SK-N-SH (cell line): ENCODE data around the gene ATP6V0B. TPM values are rescaled to one million over a fixed set of nuclear protein-coding genes. Genes with fewer than 3 reads are reported as not detected.

Experiments
- CTCF ChIA-PET: fragments of 300-600, 350-600 bp; formaldehyde crosslinking; extraction: SDS; loops from one replicate; lab custom pipeline; 2021; lab: Yijun Ruan, JAX
- POLR2A ChIA-PET: fragments of 350-600 bp; sonication (Branson Sonifier 250); formaldehyde crosslinking; extraction: SDS; loops from one replicate; lab custom pipeline; 2020; ENCODE audit warnings: antibody characterized with exemption, inconsistent platforms; lab: Yijun Ruan, JAX
- DNase-seq: peaks from one replicate; pipeline ENCODE4 v3.0.0; 2012
- H2AFZ ChIP-seq: fragments of 200-600 bp; sonication (generic); 2 replicates; pipeline ENCODE4 v1.8.1; 2016; ENCODE audit warnings: antibody characterized with exemption, mild to moderate bottlenecking, low read depth
- H3F3A ChIP-seq: fragments of 200-600 bp; sonication (generic); replicated peaks from 2 replicates; pipeline ENCODE3; 2016; ENCODE audit warnings: antibody characterized with exemption, mild to moderate bottlenecking; ENCODE audit not compliant: insufficient read depth
- H3K27ac ChIP-seq, 2 experiments: fragments of 200-500 bp in 1 of 2; fragments of 200-600 bp in 1 of 2; sonication (Bioruptor generic) in 1 of 2; sonication (generic), shearing (Covaris generic) in 1 of 2; 2 replicates each; pipeline versions ENCODE4 v1.5.1 to v1.6.1; 2014 to 2016; ENCODE audit warnings: low read depth in 2 of 2, inconsistent platforms in 1 of 2, low read length in 1 of 2, mild to moderate bottlenecking in 1 of 2, mixed read lengths in 1 of 2
- H3K27me3 ChIP-seq: fragments of 200-600 bp; sonication (generic), shearing (Covaris generic); 2 replicates; pipeline ENCODE4 v1.6.1; 2016; ENCODE audit warnings: mixed run types; ENCODE audit not compliant: insufficient read depth
- H3K36me3 ChIP-seq, 2 experiments: fragments of 200-500 bp in 1 of 2; fragments of 200-600 bp in 1 of 2; sonication (Bioruptor generic) in 1 of 2; sonication (generic) in 1 of 2; replicated peaks in 1 of 2; 2 replicates each; pipeline versions ENCODE3 to v1.5.1; 2014 to 2016; ENCODE audit warnings: low read length in 1 of 2, mild to moderate bottlenecking in 1 of 2; ENCODE audit not compliant: insufficient read depth in 2 of 2, control insufficient read depth in 1 of 2
- H3K4me1 ChIP-seq, 2 experiments: fragments of 200-500 bp in 1 of 2; fragments of 200-600 bp in 1 of 2; sonication (Bioruptor generic) in 1 of 2; sonication (generic), shearing (Covaris generic) in 1 of 2; 2 replicates each; pipeline versions ENCODE4 v1.5.1 to v1.6.1; 2014 to 2016; ENCODE audit warnings: low read depth in 1 of 2, low read length in 1 of 2, mixed run types in 1 of 2; ENCODE audit not compliant: insufficient read depth in 2 of 2, control insufficient read depth in 1 of 2
- H3K4me2 ChIP-seq: fragments of 200-600 bp; sonication (generic), shearing (Covaris generic); 2 replicates; pipeline ENCODE4 v1.6.1; 2017; ENCODE audit warnings: mixed run types
- H3K4me3 ChIP-seq, 2 experiments: fragments of 200-500 bp in 1 of 2; fragments of 200-600 bp in 1 of 2; sonication (Bioruptor generic) in 1 of 2; sonication (generic), shearing (Covaris generic) in 1 of 2; 2 replicates each; pipeline versions ENCODE4 v1.5.1 to v1.8.1; 2014 to 2016; ENCODE audit warnings: low read depth in 2 of 2, inconsistent platforms in 1 of 2, low read length in 1 of 2, mild to moderate bottlenecking in 1 of 2, mixed read lengths in 1 of 2, moderate library complexity in 1 of 2
- H3K79me2 ChIP-seq: fragments of 200-600 bp; sonication (generic); 2 replicates; pipeline ENCODE4 v1.8.1; 2017; ENCODE audit warnings: mild to moderate bottlenecking; ENCODE audit not compliant: insufficient read depth
- H3K9ac ChIP-seq: fragments of 200-600 bp; sonication (generic); 2 replicates; pipeline ENCODE4 v1.6.1; 2017; ENCODE audit warnings: mixed run types
- H3K9me2 ChIP-seq: fragments of 200-600 bp; sonication (generic); 2 replicates; pipeline ENCODE4 v1.6.1; 2017; ENCODE audit warnings: mixed run types
- H3K9me3 ChIP-seq: fragments of 200-600 bp; sonication (generic); 2 replicates; pipeline ENCODE4 v1.6.1; 2017; ENCODE audit warnings: mixed run types, mild to moderate bottlenecking, moderate library complexity
- H4K20me1 ChIP-seq: fragments of 200-600 bp; sonication (generic); 2 replicates; pipeline ENCODE4 v1.6.1; 2017; ENCODE audit warnings: mild to moderate bottlenecking, mixed run types; ENCODE audit not compliant: insufficient read depth
- EZH2phosphoT487 ChIP-seq: fragments of 200-600 bp; sonication (generic); IDR thresholded peaks from 2 replicates; pipeline ENCODE4 v1.6.1; 2017; ENCODE audit warnings: low read depth, mixed run types, mild to moderate bottlenecking, antibody characterized with exemption, moderate library complexity, borderline replicate concordance
- FOXM1 ChIP-seq: IDR thresholded peaks from 2 replicates; pipeline ENCODE4 v1.4.0; 2012; ENCODE audit warnings: low read depth, mild to moderate bottlenecking
- GABPA ChIP-seq: IDR thresholded peaks from 2 replicates; pipeline ENCODE4 v1.4.0; 2012; ENCODE audit warnings: low read depth, mild to moderate bottlenecking
- GATA2 ChIP-seq: sonication (generic); formaldehyde crosslinking; IDR thresholded peaks from 2 replicates; pipeline ENCODE4 v1.5.0; 2020; ENCODE audit warnings: mild to moderate bottlenecking, missing genetic modification reagents
- MEF2A ChIP-seq: IDR thresholded peaks from 2 replicates; pipeline ENCODE4 v1.4.0; 2012; ENCODE audit warnings: low read depth, borderline replicate concordance
- NRF1 ChIP-seq: IDR thresholded peaks from 2 replicates; pipeline ENCODE4 v1.6.1; 2012; ENCODE audit warnings: low read depth, mild to moderate bottlenecking, low read length
- PBX3 ChIP-seq: IDR thresholded peaks from 2 replicates; pipeline ENCODE4; 2012
- RCOR1 ChIP-seq: fragments of 150-350 bp; IDR thresholded peaks from 2 replicates; pipeline ENCODE4 v1.6.1; 2017; ENCODE audit warnings: antibody characterized with exemption, low read length
- RXRA ChIP-seq: IDR thresholded peaks from 2 replicates; pipeline ENCODE4 v1.4.0; 2012; ENCODE audit warnings: low read depth, mild to moderate bottlenecking, borderline replicate concordance
- SIN3A ChIP-seq: IDR thresholded peaks from 2 replicates; pipeline ENCODE4 v1.6.1; 2012; ENCODE audit warnings: low read depth, mild to moderate bottlenecking, low read length, moderate library complexity, borderline replicate concordance
- TAF1 ChIP-seq: IDR thresholded peaks from 2 replicates; pipeline ENCODE4 v1.6.1; 2012; ENCODE audit warnings: low read depth, mild to moderate bottlenecking, low read length, moderate library complexity, borderline replicate concordance
- WGBS: methylation state at CpG from one replicate; pipeline ENCODE4 v1.1.6; 2017; ENCODE audit warnings: low lambda C conversion rate; 5-methylcytosine and 5-hydroxymethylcytosine counted together
- polyA plus RNA-seq, 3 experiments: library from polyadenylated mRNA; depleted of rRNA; stranded (reverse); fragments of >200 nt; gene quantifications; 2 replicates each; pipeline ENCODE4 v1.2.3, GENCODE V29; 2012
- TF ChIP-seq, protein P1 (sequence below): fragments of 150-350 bp; IDR thresholded peaks from 2 replicates; pipeline ENCODE4 v1.6.1; 2017; ENCODE audit warnings: antibody characterized with exemption, low read length, low read depth, borderline replicate concordance
- TF ChIP-seq, protein P2 (sequence below): IDR thresholded peaks from 2 replicates; pipeline ENCODE4 v1.4.0; 2012; ENCODE audit warnings: low read depth, borderline replicate concordance

The ATP6V0B gene
- polyA plus RNA-seq, 1 of the 3 experiments (the other 2 are of a cell fraction), result 180 TPM

- peaks cover 0 to 14% of the 10 kb centered on the region in 2 experiments; a peak in 1 of 4 replicates for H3K4me1 ChIP-seq
- H3K27ac ChIP-seq, result no peak overlapping the region
- H3F3A ChIP-seq, result no peaks in the 10 kb centered on the region
- no peak overlapping the region for H3K4me2 ChIP-seq
- no peaks in the 10 kb centered on the region for H3K27me3 ChIP-seq
- no peak overlapping the region for H2AFZ ChIP-seq
- H3K9me2 ChIP-seq, result no peaks in the 10 kb centered on the region
- no peaks in the 10 kb centered on the region for H3K9me3 ChIP-seq
- no peak for TF ChIP-seq FOXM1
- no peak for TF ChIP-seq GATA2 (CRISPR knock-in tag)
- no peak for TF ChIP-seq RXRA
- TF ChIP-seq NRF1, result no peak
- no peak for TF ChIP-seq GABPA
- TF ChIP-seq, protein P1, sequence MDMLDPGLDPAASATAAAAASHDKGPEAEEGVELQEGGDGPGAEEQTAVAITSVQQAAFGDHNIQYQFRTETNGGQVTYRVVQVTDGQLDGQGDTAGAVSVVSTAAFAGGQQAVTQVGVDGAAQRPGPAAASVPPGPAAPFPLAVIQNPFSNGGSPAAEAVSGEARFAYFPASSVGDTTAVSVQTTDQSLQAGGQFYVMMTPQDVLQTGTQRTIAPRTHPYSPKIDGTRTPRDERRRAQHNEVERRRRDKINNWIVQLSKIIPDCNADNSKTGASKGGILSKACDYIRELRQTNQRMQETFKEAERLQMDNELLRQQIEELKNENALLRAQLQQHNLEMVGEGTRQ, result no peak
- no peak for TF ChIP-seq PBX3
- TF ChIP-seq MEF2A, result no peak
- TF ChIP-seq, protein P2, sequence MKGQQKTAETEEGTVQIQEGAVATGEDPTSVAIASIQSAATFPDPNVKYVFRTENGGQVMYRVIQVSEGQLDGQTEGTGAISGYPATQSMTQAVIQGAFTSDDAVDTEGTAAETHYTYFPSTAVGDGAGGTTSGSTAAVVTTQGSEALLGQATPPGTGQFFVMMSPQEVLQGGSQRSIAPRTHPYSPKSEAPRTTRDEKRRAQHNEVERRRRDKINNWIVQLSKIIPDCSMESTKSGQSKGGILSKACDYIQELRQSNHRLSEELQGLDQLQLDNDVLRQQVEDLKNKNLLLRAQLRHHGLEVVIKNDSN, result no peak
- no peak for TF ChIP-seq EZH2phosphoT487
- no peak for TF ChIP-seq RCOR1
- TF ChIP-seq TAF1, result no peak
- no peak for TF ChIP-seq SIN3A
- H3K79me2 ChIP-seq, result no peaks in the 10 kb centered on the region
- no peak for DNase-seq
- ChIA-PET POLR2A (interaction anchor here (0.6 kb wide), 1 partner anchor 491 kb away, joined by 3 read pairs; the partner anchor contains the start of gene PTPRF), CTCF (interaction anchor here (0.8 to 25.6 kb wide), 6 partner anchors 10 to 26 kb away, joined by 3 to 598 read pairs (median 6); partner anchors contain the start of gene CCDC24)
- no peaks in the 10 kb centered on the region for H3K36me3 ChIP-seq
- WGBS, result 86% methylated on average over 6 of the region's 10 CpGs
- H4K20me1 ChIP-seq, result no peaks in the 10 kb centered on the region
- H3K9ac ChIP-seq, result no peak overlapping the region
- H3K4me3 ChIP-seq, result no peak overlapping the region
Measured at GRCh38 chr1:44021581-44022321, 47.0 kb downstream of the ATP6V0B start.
